HepG2 (cell line): ENCODE results near the gene STON1. TPM values are rescaled to one million over a fixed set of nuclear protein-coding genes. Genes with fewer than 3 reads are reported as not detected.

ENCODE experiments used
- DR1 ChIP-seq: sonication (generic); formaldehyde crosslinking; IDR thresholded peaks from 2 replicates; pipeline ENCODE4 v1.8.0; 2021; ENCODE audit warnings: mild to moderate bottlenecking, missing genetic modification reagents, inconsistent platforms
- ERF ChIP-seq: IDR thresholded peaks from 2 replicates; pipeline ENCODE4 v1.6.1; 2018; ENCODE audit warnings: missing biosample characterization, missing genetic modification reagents
- KLF6 ChIP-seq: IDR thresholded peaks from 2 replicates; pipeline ENCODE4 v1.8.0; 2016; ENCODE audit warnings: missing biosample characterization, missing genetic modification reagents
- LCORL ChIP-seq, 2 experiments: fragments of 450-650 bp in 1 of 2; sonication (generic) in 1 of 2; formaldehyde crosslinking in 1 of 2; IDR thresholded peaks; 2 replicates each; pipeline versions ENCODE4 v1.5.0 to v1.6.1; 2017 to 2020; ENCODE audit warnings: antibody characterized with exemption in 1 of 2, missing genetic modification reagents in 1 of 2
- MAX ChIP-seq: IDR thresholded peaks from 2 replicates; pipeline ENCODE4 v1.6.1; 2012; ENCODE audit warnings: inconsistent platforms
- MBNL3 ChIP-seq: fragments of 250-450 bp; sonication (Bioruptor Pico); conservative IDR thresholded peaks from 2 replicates; pipeline ENCODE4 v1.8.0; 2022; ENCODE audit warnings: mild to moderate bottlenecking, inconsistent platforms
- MEF2D ChIP-seq: sonication (generic); formaldehyde crosslinking; IDR thresholded peaks from 2 replicates; pipeline ENCODE4 v1.5.1; 2020; ENCODE audit warnings: mild to moderate bottlenecking, missing genetic modification reagents
- MTA3 ChIP-seq: sonication (generic); formaldehyde crosslinking; IDR thresholded peaks from 2 replicates; pipeline ENCODE4 v1.4.0; 2020; ENCODE audit warnings: missing genetic modification reagents
- MXD4 ChIP-seq: IDR thresholded peaks from 2 replicates; pipeline ENCODE4 v1.6.1; 2016; ENCODE audit warnings: mild to moderate bottlenecking, missing biosample characterization, missing genetic modification reagents
- NCOA1 ChIP-seq: sonication (generic); formaldehyde crosslinking; IDR thresholded peaks from 2 replicates; pipeline ENCODE4 v1.9.0; 2021; ENCODE audit warnings: missing genetic modification reagents
- REL ChIP-seq: sonication (generic); formaldehyde crosslinking; conservative IDR thresholded peaks from 2 replicates; pipeline ENCODE4 v1.8.0; 2022; ENCODE audit warnings: mild to moderate bottlenecking, missing genetic modification reagents, moderate library complexity
- STAG1 ChIP-seq: sonication (generic); formaldehyde crosslinking; IDR thresholded peaks from 2 replicates; pipeline ENCODE4 v1.4.0; 2020; ENCODE audit warnings: missing genetic modification reagents
- ZBTB7B ChIP-seq: sonication (generic); formaldehyde crosslinking; IDR thresholded peaks from 2 replicates; pipeline ENCODE4 v1.4.0; 2020; ENCODE audit warnings: missing genetic modification reagents
- ZBTB8A ChIP-seq: sonication (generic); formaldehyde crosslinking; IDR thresholded peaks from 2 replicates; pipeline ENCODE4 v1.4.0; 2020; ENCODE audit warnings: mild to moderate bottlenecking, low read depth, missing genetic modification reagents, borderline replicate concordance
- ZKSCAN8 ChIP-seq: IDR thresholded peaks from 2 replicates; pipeline ENCODE4 v1.6.1; 2016; ENCODE audit warnings: borderline replicate concordance, missing genetic modification reagents, missing compliant biosample characterization
- ZNF230 ChIP-seq: sonication (generic); formaldehyde crosslinking; IDR thresholded peaks from 2 replicates; pipeline ENCODE4 v1.4.0; 2020; ENCODE audit warnings: mild to moderate bottlenecking, missing genetic modification reagents
- ZNF256 ChIP-seq: sonication (generic); formaldehyde crosslinking; conservative IDR thresholded peaks from 2 replicates; pipeline ENCODE4 v1.4.0; 2020; ENCODE audit warnings: missing genetic modification reagents
- ZNF770 ChIP-seq: sonication (generic); formaldehyde crosslinking; IDR thresholded peaks from 2 replicates; pipeline ENCODE4 v1.5.0; 2020; ENCODE audit warnings: mild to moderate bottlenecking, missing genetic modification reagents
- ZNF800 ChIP-seq: sonication (generic); formaldehyde crosslinking; IDR thresholded peaks from 2 replicates; pipeline ENCODE4 v1.4.0; 2020; ENCODE audit warnings: missing genetic modification reagents
- ZSCAN22 ChIP-seq: sonication (generic); formaldehyde crosslinking; IDR thresholded peaks from 2 replicates; pipeline ENCODE4 v1.4.0; 2020; ENCODE audit warnings: mild to moderate bottlenecking, missing genetic modification reagents
- polyA plus RNA-seq, 8 experiments: library from polyadenylated mRNA; depleted of rRNA in 3 of 8; stranded (reverse) in 7 of 8; unstranded in 1 of 8; fragments of >200 nt; fragmentation: Illumina TruSeq in 4 of 8; extraction: Trizol in 4 of 8; gene quantifications; 2 replicates each; pipeline versions ENCODE4 v1.2.1 to v1.2.3, GENCODE V29; 2011 to 2016; ENCODE audit warnings: low read depth in 4 of 8, missing spikeins in 1 of 8, mixed read lengths in 1 of 8; ENCODE audit not compliant: insufficient read depth in 1 of 8
- total RNA-seq, 5 experiments: library from RNA; depleted of rRNA; stranded (reverse); fragments of >200 nt; fragmentation: Illumina TruSeq; extraction: Trizol; gene quantifications; 2 replicates each; pipeline ENCODE4 v1.2.3, GENCODE V29; 2016; ENCODE audit warnings: low read depth in 1 of 5
- TF ChIP-seq, protein P1 (sequence below), 2 experiments: fragments of 450-650 bp in 1 of 2; sonication (generic) in 1 of 2; formaldehyde crosslinking; IDR thresholded peaks; 2 replicates each; pipeline versions ENCODE4 v1.5.0 to v1.8.0; 2020 to 2022; ENCODE audit warnings: mild to moderate bottlenecking in 1 of 2, missing genetic modification reagents in 1 of 2
- TF ChIP-seq, protein P2 (sequence below): sonication (generic); formaldehyde crosslinking; IDR thresholded peaks from 2 replicates; pipeline ENCODE4 v1.4.0; 2020; ENCODE audit warnings: missing genetic modification reagents, borderline replicate concordance
- TF ChIP-seq, protein P3 (sequence below): sonication (generic); formaldehyde crosslinking; IDR thresholded peaks from 2 replicates; pipeline ENCODE4 v1.8.0; 2022; ENCODE audit warnings: missing genetic modification reagents, mild to moderate bottlenecking, moderate library complexity, borderline replicate concordance

The STON1 gene
- total and polyA plus RNA-seq, 2 of the 13 experiments (the other 11 are each of a cell fraction or from before 2014, with no cell fraction given): 0.09 to 0.28 TPM

- TF ChIP-seq KLF6 (CRISPR knock-in tag) (no peak), MTA3 (CRISPR knock-in tag) (no peak), REL (CRISPR knock-in tag) (no peak), ZNF230 (CRISPR knock-in tag) (no peak), ZKSCAN8 (CRISPR knock-in tag) (no peak), LCORL (IDR thresholded peaks at IDR 0.05) (no peak), LCORL (CRISPR knock-in tag; IDR thresholded peaks at IDR 0.05) (no peak), MBNL3 (CRISPR knock-in tag) (no peak), STAG1 (CRISPR knock-in tag) (peak; percentile 72), ERF (CRISPR knock-in tag) (no peak), MEF2D (no peak), ZSCAN22 (CRISPR knock-in tag) (no peak), ZNF256 (CRISPR knock-in tag) (no peak), MAX (peak; percentile 31; the same call in 1 of the 2 replicates), ZNF770 (CRISPR knock-in tag) (no peak), ZNF800 (CRISPR knock-in tag) (no peak), ZBTB8A (CRISPR knock-in tag) (no peak), NCOA1 (CRISPR knock-in tag) (no peak), DR1 (CRISPR knock-in tag) (no peak), MXD4 (CRISPR knock-in tag) (no peak), ZBTB7B (CRISPR knock-in tag) (0 out of 2 replicates have a peak, but pooled peaks have one; percentile 45)
- TF ChIP-seq, protein P1, sequence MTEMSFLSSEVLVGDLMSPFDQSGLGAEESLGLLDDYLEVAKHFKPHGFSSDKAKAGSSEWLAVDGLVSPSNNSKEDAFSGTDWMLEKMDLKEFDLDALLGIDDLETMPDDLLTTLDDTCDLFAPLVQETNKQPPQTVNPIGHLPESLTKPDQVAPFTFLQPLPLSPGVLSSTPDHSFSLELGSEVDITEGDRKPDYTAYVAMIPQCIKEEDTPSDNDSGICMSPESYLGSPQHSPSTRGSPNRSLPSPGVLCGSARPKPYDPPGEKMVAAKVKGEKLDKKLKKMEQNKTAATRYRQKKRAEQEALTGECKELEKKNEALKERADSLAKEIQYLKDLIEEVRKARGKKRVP (CRISPR knock-in tag; IDR thresholded peaks at IDR 0.05): no peak
- TF ChIP-seq, protein P2, sequence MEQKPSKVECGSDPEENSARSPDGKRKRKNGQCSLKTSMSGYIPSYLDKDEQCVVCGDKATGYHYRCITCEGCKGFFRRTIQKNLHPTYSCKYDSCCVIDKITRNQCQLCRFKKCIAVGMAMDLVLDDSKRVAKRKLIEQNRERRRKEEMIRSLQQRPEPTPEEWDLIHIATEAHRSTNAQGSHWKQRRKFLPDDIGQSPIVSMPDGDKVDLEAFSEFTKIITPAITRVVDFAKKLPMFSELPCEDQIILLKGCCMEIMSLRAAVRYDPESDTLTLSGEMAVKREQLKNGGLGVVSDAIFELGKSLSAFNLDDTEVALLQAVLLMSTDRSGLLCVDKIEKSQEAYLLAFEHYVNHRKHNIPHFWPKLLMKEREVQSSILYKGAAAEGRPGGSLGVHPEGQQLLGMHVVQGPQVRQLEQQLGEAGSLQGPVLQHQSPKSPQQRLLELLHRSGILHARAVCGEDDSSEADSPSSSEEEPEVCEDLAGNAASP (CRISPR knock-in tag): no peak
- TF ChIP-seq, protein P3, sequence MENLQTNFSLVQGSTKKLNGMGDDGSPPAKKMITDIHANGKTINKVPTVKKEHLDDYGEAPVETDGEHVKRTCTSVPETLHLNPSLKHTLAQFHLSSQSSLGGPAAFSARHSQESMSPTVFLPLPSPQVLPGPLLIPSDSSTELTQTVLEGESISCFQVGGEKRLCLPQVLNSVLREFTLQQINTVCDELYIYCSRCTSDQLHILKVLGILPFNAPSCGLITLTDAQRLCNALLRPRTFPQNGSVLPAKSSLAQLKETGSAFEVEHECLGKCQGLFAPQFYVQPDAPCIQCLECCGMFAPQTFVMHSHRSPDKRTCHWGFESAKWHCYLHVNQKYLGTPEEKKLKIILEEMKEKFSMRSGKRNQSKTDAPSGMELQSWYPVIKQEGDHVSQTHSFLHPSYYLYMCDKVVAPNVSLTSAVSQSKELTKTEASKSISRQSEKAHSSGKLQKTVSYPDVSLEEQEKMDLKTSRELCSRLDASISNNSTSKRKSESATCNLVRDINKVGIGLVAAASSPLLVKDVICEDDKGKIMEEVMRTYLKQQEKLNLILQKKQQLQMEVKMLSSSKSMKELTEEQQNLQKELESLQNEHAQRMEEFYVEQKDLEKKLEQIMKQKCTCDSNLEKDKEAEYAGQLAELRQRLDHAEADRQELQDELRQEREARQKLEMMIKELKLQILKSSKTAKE (CRISPR knock-in tag): no peak
Measured at GRCh38 chr2:48545244-48545643, 15.3 kb downstream of the STON1 start (continued).
